Middle frontal gyrus (tissue), 1 donor: ENCODE data around the gene TRIM72.
"Not testable (repeated sequence)": the region's sequence is repeated elsewhere in the genome, so short reads cannot be mapped to it uniquely, and the experiment has no call there.

Source experiments
- DNase-seq: peaks from one replicate; pipeline ENCODE4 v3.0.0-alpha.2; 2015; ENCODE audit warnings: low spot score; ENCODE audit errors: extremely low spot score

TRIM72 gene

GRCh38 chr16:31253642-31254045 is 39.7 kb downstream of the TRIM72 start:
- no peak for DNase-seq

- no peak for DNase-seq
Measured at GRCh38 chr16:31256466-31256865, 42.5 kb downstream of the TRIM72 start.

GRCh38 chr16:31258366-31258765 is 44.4 kb downstream of the TRIM72 start:
- DNase-seq = no peak

GRCh38 chr16:31260136-31260931 is 46.4 kb downstream of the TRIM72 start:
- no peak for DNase-seq

GRCh38 chr16:31262084-31262483 is 48.2 kb downstream of the TRIM72 start:
- no peak for DNase-seq

- DNase-seq = no peak
Measured at GRCh38 chr16:31265329-31266245, 51.7 kb downstream of the TRIM72 start.

- no peak for DNase-seq
Measured at GRCh38 chr16:31267332-31268032, 53.6 kb downstream of the TRIM72 start.

- DNase-seq = no peak
Measured at GRCh38 chr16:31268033-31268365, 54.1 kb downstream of the TRIM72 start.

- DNase-seq = no peak
Measured at GRCh38 chr16:31268891-31269290, 55.0 kb downstream of the TRIM72 start.

- no peak for DNase-seq
Measured at GRCh38 chr16:31269541-31269940, 55.6 kb downstream of the TRIM72 start.

GRCh38 chr16:31269973-31270372 is 56.1 kb downstream of the TRIM72 start:
- DNase-seq = not testable (repeated sequence)

GRCh38 chr16:31270795-31271194 is 56.9 kb downstream of the TRIM72 start:
- no peak for DNase-seq

GRCh38 chr16:31271621-31272190 is 57.8 kb downstream of the TRIM72 start:
- DNase-seq = no peak

- DNase-seq = no peak
Measured at GRCh38 chr16:31273187-31273586, 59.3 kb downstream of the TRIM72 start.

GRCh38 chr16:31273676-31274075 is 59.8 kb downstream of the TRIM72 start:
- DNase-seq = no peak

GRCh38 chr16:31274831-31275816 is 61.2 kb downstream of the TRIM72 start:
- no peak for DNase-seq

- DNase-seq = no peak
Measured at GRCh38 chr16:31276600-31276999, 62.7 kb downstream of the TRIM72 start.

- no peak for DNase-seq
Measured at GRCh38 chr16:31277659-31278260, 63.8 kb downstream of the TRIM72 start.

GRCh38 chr16:31278853-31279252 is 64.9 kb downstream of the TRIM72 start:
- not testable (repeated sequence) for DNase-seq
